Measurements from ENCODE around the gene SPAG9. TPM values are rescaled to one million over a fixed set of nuclear protein-coding genes. Genes with fewer than 3 reads are reported as not detected.

Gene SPAG9
- total RNA-seq, 1 donor, result 95.4 TPM

DNA sequence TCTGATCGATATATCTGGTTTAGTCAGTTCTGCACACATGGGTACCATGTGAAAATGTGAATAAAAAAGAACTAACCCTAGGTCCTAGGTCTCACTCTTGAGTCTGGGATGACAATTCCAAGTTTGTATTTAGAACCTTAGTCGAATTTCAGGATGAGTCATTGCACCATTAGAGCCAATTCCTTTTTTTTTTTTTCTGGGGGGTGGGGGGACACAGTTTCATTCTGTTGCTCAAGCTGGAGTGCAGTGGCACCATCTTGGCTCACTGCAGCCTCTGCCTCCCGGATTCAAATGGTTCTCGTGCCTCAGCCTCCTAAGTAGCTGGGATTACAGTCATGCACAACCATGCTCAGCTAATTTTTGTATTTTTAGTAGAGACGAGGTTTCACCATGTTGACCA, 41.6 kb downstream of the SPAG9 start:
- Histone ChIP-seq H3K4me3 (ENCODE audit: low read length) (no peak overlapping the region), H3K4me1 (ENCODE audit: insufficient read depth, low read length) (peaks cover 6% of the 10 kb centered on the region), H3K27me3 (ENCODE audit: insufficient read depth, low read length) (no peaks in the 10 kb centered on the region), H3K9me3 (ENCODE audit: low read depth, low read length) (no peaks in the 10 kb centered on the region)

DNA sequence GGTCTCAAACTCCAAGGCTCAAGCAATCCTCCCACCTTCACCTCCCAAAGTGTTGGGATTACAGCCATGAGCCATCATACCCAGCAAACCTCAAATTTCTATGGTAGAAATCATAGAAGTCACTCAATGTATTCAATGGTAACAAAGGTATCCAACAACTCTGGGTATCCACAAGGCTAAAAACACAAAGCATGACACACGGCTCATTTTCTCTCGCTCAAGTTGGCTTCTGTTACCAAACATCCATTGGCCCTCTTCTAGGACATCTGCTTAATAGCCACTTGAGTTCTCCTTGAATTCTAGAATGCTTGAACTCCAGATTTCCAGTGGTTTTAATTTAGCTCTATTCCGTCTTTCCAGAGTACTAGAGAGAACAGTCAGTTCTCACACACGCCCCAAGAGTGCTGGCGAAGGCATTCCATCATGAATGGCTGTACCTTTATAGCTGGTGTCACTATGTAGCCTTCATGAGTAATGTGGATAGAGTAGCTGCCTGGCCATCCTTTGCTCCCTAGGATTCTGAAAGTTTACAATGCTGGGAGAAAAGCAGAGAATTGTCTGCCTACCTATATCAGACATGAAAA, 42.6 kb downstream of the SPAG9 start:
- Histone ChIP-seq H3K4me1 (ENCODE audit: insufficient read depth, low read length) (peaks cover 6% of the 10 kb centered on the region), H3K4me3 (ENCODE audit: low read length) (no peak overlapping the region), H3K9me3 (ENCODE audit: low read depth, low read length) (no peaks in the 10 kb centered on the region), H3K27me3 (ENCODE audit: insufficient read depth, low read length) (no peaks in the 10 kb centered on the region)

- H3K4me1 ChIP-seq (ENCODE audit: insufficient read depth, low read length), result peaks cover 10% of the 10 kb centered on the region
- H3K4me3 ChIP-seq (ENCODE audit: low read length), result no peak overlapping the region
- H3K27me3 ChIP-seq (ENCODE audit: insufficient read depth, low read length), result no peaks in the 10 kb centered on the region
- no peaks in the 10 kb centered on the region for H3K9me3 ChIP-seq (ENCODE audit: low read depth, low read length)
These were observed 43.8 kb downstream of the SPAG9 start for GRCh38 chr17:51076821-51077220.

- no peak overlapping the region for H3K4me3 ChIP-seq (ENCODE audit: low read length)
- H3K4me1 ChIP-seq (ENCODE audit: insufficient read depth, low read length), result peaks cover 6% of the 10 kb centered on the region
- H3K9me3 ChIP-seq (ENCODE audit: low read depth, low read length), result no peaks in the 10 kb centered on the region
- no peaks in the 10 kb centered on the region for H3K27me3 ChIP-seq (ENCODE audit: insufficient read depth, low read length)
These were observed 49.1 kb downstream of the SPAG9 start for GRCh38 chr17:51071556-51071955.

DNA sequence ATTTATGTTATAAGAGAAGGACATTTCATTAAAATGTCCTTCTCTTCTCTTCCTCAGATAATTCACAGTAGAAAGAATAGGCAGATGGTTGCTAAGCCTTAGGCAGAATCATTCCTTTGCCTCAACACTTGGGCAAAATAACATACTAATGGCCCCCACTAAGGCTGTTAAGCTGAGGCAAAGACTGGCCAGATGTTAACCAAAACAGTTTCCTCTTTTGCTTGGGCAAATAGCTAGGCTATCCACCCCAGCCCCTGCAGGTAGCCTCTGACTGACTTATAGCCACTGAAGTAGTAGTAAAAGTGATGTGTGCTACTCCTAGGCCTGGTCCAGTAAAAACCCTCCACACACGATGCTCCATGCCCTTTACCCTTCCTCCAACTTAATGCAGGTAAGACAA, 55.2 kb downstream of the SPAG9 start:
- H3K4me1 ChIP-seq (ENCODE audit: insufficient read depth, low read length), result peaks cover 3% of the 10 kb centered on the region
- no peaks in the 10 kb centered on the region for H3K9me3 ChIP-seq (ENCODE audit: low read depth, low read length)
- no peaks in the 10 kb centered on the region for H3K27me3 ChIP-seq (ENCODE audit: insufficient read depth, low read length)
- H3K4me3 ChIP-seq (ENCODE audit: low read length), result no peak overlapping the region

- no peak overlapping the region for H3K4me3 ChIP-seq (ENCODE audit: low read length)
- no peaks in the 10 kb centered on the region for H3K9me3 ChIP-seq (ENCODE audit: low read depth, low read length)
- H3K4me1 ChIP-seq (ENCODE audit: insufficient read depth, low read length), result peaks cover 3% of the 10 kb centered on the region
- H3K27me3 ChIP-seq (ENCODE audit: insufficient read depth, low read length), result no peaks in the 10 kb centered on the region
These were observed 56.5 kb downstream of the SPAG9 start for GRCh38 chr17:51064061-51064735.

GRCh38 chr17:51060396-51060795, 60.3 kb downstream of the SPAG9 start:
- H3K9me3 ChIP-seq (ENCODE audit: low read depth, low read length), result no peaks in the 10 kb centered on the region
- peaks cover 3% of the 10 kb centered on the region for H3K4me1 ChIP-seq (ENCODE audit: insufficient read depth, low read length)
- H3K27me3 ChIP-seq (ENCODE audit: insufficient read depth, low read length), result no peaks in the 10 kb centered on the region
- no peak overlapping the region for H3K4me3 ChIP-seq (ENCODE audit: low read length)

DNA sequence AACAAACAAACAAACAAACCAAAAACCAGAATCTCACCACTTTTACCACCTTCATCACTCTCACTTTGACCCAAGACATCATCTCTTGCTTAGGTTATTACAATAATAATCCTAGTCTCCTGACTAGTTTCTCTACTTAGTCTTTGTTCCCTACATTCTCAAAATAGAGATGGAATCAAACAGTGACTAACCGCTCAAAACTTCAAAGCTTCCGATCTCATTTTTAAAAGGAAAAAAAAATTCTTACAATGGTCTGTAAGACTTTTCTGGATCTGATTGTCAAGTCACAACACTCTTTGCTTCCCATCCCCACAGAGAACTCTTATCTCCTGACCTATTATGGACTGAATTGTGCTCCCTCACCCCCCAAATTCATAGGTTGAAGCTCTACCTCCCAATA, 60.9 kb downstream of the SPAG9 start:
- Histone ChIP-seq H3K27me3 (ENCODE audit: insufficient read depth, low read length) (no peaks in the 10 kb centered on the region), H3K4me3 (ENCODE audit: low read length) (no peak overlapping the region), H3K4me1 (ENCODE audit: insufficient read depth, low read length) (peaks cover 2% of the 10 kb centered on the region), H3K9me3 (ENCODE audit: low read depth, low read length) (no peaks in the 10 kb centered on the region)

GRCh38 chr17:51057534-51057933, 63.1 kb downstream of the SPAG9 start:
- Histone ChIP-seq H3K4me3 (ENCODE audit: low read length) (no peak overlapping the region), H3K9me3 (ENCODE audit: low read depth, low read length) (no peaks in the 10 kb centered on the region), H3K27me3 (ENCODE audit: insufficient read depth, low read length) (no peaks in the 10 kb centered on the region)

GRCh38 chr17:51056813-51057510, 63.7 kb downstream of the SPAG9 start:
- Histone ChIP-seq H3K4me1 (ENCODE audit: insufficient read depth, low read length) (no peaks in the 10 kb centered on the region), H3K9me3 (ENCODE audit: low read depth, low read length) (no peaks in the 10 kb centered on the region), H3K4me3 (ENCODE audit: low read length) (no peak overlapping the region), H3K27me3 (ENCODE audit: insufficient read depth, low read length) (no peaks in the 10 kb centered on the region)

More at GRCh38 chr17:51057534-51057933, 63.1 kb downstream of the SPAG9 start:
- no peaks in the 10 kb centered on the region for H3K4me1 ChIP-seq (ENCODE audit: insufficient read depth, low read length)

- H3K27me3 ChIP-seq (ENCODE audit: insufficient read depth, low read length), result no peaks in the 10 kb centered on the region
- H3K4me1 ChIP-seq (ENCODE audit: insufficient read depth, low read length), result no peaks in the 10 kb centered on the region
- no peaks in the 10 kb centered on the region for H3K9me3 ChIP-seq (ENCODE audit: low read depth, low read length)
- no peak overlapping the region for H3K4me3 ChIP-seq (ENCODE audit: low read length)
These were observed 65.9 kb downstream of the SPAG9 start for GRCh38 chr17:51054748-51055147.

DNA sequence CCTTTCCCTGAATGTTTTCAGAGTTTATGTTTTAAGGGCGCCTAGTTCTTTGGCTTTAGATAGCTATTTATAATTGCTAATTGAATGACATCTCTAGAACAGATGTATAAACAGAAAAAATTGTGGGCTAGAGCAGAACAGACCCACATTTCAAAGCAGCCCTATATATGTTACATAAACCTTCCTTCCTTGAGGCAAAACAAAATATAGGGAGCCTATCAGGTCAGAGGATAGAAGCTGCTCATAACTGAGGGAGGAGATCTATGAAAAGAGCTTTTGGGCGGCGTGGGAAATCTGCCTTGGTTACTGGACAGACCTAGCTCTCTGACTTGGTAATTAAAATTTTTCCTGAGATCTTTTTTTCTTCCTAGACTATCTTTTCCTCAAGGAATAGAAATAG, 68.4 kb downstream of the SPAG9 start:
- H3K4me3 ChIP-seq (ENCODE audit: low read length), result no peak overlapping the region
- H3K27me3 ChIP-seq (ENCODE audit: insufficient read depth, low read length), result no peaks in the 10 kb centered on the region

DNA sequence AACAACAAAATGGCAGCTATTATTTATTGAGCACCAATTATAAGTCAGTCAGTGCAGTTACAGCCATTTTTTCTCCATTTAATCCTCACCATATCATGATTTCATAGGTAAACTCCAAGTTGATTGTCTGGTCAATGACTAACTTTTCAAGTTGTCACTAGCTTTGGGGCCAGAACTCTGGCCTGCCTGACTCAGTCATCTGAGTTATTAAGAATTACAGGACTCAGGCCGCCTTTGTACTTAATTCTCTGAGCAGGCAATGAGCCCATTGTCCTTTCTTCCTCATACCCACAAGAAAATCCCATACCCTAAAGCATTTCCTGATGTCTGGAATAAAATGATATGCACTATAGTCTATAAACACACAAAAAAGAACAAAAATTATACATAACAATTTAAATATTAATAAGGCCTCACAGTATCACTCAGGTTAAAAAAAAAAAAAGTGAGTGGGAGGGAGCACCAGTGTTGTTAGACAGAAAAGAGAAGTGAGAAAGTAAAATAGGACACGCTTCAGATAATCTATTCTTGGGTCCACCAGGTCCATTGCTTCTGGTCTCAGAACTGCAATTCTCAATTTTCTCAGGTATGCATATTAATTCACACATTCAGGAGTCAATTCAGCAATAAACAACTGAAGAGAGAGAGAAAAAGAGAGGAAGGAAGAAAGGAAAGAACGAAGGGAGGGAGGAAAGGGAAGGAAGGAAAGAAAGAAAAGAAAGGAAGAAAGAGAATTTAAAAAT, 70.2 kb downstream of the SPAG9 start:
- H3K4me1 ChIP-seq (ENCODE audit: insufficient read depth, low read length), result peaks cover 5% of the 10 kb centered on the region
- no peak overlapping the region for H3K4me3 ChIP-seq (ENCODE audit: low read length)
- H3K9me3 ChIP-seq (ENCODE audit: low read depth, low read length), result no peaks in the 10 kb centered on the region
- H3K27me3 ChIP-seq (ENCODE audit: insufficient read depth, low read length), result no peaks in the 10 kb centered on the region

More for the DNA sequence above, 68.4 kb downstream of the SPAG9 start:
- Histone ChIP-seq H3K9me3 (ENCODE audit: low read depth, low read length) (no peaks in the 10 kb centered on the region), H3K4me1 (ENCODE audit: insufficient read depth, low read length) (peaks cover 5% of the 10 kb centered on the region)

DNA sequence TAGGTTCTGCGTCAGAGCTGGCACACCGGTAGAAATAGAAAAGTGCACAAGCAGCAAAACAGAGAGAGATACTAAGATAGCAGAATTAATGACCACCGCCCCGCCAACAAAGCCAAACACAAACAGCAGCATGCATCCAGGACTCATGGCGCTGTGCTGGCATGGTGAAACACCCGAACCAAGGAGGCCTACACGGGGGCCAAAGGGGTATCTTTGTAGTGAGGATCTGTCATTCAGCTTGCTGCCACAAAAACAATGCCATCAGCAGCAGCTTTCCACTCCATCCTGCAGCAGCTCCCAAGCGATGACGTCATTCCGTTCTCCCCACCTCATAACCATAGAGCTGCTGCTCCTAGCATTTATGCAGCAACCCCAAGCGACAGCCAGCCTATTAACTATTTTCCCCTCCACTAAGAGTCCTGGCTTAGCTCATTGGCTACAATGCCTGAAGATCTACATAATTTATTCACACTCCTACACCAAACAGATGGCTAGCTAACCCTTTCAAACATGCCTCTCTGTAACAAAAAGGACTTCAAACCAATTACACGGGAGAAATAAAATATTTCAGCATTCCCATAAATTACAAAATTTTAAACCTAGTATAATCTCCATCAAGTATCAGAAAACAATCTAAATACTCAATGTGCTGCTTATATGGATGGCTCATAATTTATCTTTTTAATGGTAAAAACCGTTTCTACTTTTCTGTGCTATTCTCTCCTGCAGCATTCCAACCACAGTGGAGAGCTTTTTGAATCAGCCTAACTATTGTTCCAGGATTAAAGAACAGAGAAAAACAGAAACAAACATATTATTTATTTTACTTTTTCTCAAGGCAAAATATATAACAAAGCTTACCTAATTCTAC, 73.9 kb downstream of the SPAG9 start:
- no peak overlapping the region for H3K4me3 ChIP-seq (ENCODE audit: low read length)
- no peaks in the 10 kb centered on the region for H3K27me3 ChIP-seq (ENCODE audit: insufficient read depth, low read length)
- peaks cover 5% of the 10 kb centered on the region for H3K4me1 ChIP-seq (ENCODE audit: insufficient read depth, low read length)
- H3K9me3 ChIP-seq (ENCODE audit: low read depth, low read length), result no peaks in the 10 kb centered on the region

Data from mononuclear cell (primary cell).